Mucosa of stomach (tissue), 1 donor: ENCODE measurements around the gene SYT9.
"Not testable (repeated sequence)": the region's sequence is repeated elsewhere in the genome, so short reads cannot be mapped to it uniquely, and the experiment has no call there.

Experiments used
- H3K27me3 ChIP-seq: one replicate; pipeline ENCODE4 v1.7.0; 2013; ENCODE audit warnings: mild to moderate bottlenecking, low read length; ENCODE audit not compliant: control insufficient read depth, insufficient read depth
- H3K36me3 ChIP-seq: one replicate; pipeline ENCODE4 v1.7.0; 2013; ENCODE audit warnings: low read length; ENCODE audit not compliant: control insufficient read depth, insufficient read depth
- H3K4me1 ChIP-seq: one replicate; pipeline ENCODE4 v1.7.0; 2013; ENCODE audit warnings: mild to moderate bottlenecking, low read length; ENCODE audit not compliant: control insufficient read depth, insufficient read depth
- H3K4me3 ChIP-seq: one replicate; pipeline ENCODE4 v1.7.0; 2013; ENCODE audit warnings: low read length
- H3K9ac ChIP-seq: one replicate; pipeline ENCODE4 v1.7.0; 2013; ENCODE audit warnings: mild to moderate bottlenecking, low read length, moderate library complexity
- H3K9me3 ChIP-seq: one replicate; pipeline ENCODE4 v1.7.0; 2013; ENCODE audit warnings: mild to moderate bottlenecking, low read length, moderate library complexity; ENCODE audit not compliant: control insufficient read depth
- donor health status: Pancreatic carcinoma.

Gene SYT9

GRCh38 chr11:7501894-7502293 is 250.2 kb downstream of the SYT9 start:
- Histone ChIP-seq H3K9me3 (no peaks in the 10 kb centered on the region), H3K9ac (no peak overlapping the region), H3K27me3 (no peaks in the 10 kb centered on the region), H3K36me3 (no peaks in the 10 kb centered on the region), H3K4me1 (no peaks in the 10 kb centered on the region), H3K4me3 (no peak overlapping the region)

DNA sequence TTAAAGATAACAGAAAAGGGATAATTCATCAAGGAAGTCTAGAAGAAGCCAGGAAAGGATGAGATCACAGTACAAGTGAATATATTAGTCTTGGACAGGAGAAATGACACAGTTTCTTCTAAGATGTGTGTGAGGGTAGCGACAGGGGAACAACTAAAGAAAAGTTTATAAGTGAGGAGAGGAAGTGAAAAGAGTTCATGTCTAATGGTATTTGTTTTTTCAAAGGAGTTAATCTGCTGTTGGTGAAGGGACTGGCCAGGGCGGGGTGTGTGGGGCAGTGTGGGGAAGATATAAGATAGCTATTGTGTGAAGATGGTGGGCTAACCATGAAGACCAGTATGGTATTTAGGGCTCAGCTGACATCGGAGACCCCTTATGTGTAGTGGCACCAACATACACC is 254.5 kb downstream of the SYT9 start:
- no peaks in the 10 kb centered on the region for H3K27me3 ChIP-seq
- H3K4me3 ChIP-seq: no peak overlapping the region
- H3K9ac ChIP-seq: no peak overlapping the region
- H3K36me3 ChIP-seq: no peaks in the 10 kb centered on the region
- H3K9me3 ChIP-seq: no peaks in the 10 kb centered on the region
- H3K4me1 ChIP-seq: peaks cover under 1% of the 10 kb centered on the region

DNA sequence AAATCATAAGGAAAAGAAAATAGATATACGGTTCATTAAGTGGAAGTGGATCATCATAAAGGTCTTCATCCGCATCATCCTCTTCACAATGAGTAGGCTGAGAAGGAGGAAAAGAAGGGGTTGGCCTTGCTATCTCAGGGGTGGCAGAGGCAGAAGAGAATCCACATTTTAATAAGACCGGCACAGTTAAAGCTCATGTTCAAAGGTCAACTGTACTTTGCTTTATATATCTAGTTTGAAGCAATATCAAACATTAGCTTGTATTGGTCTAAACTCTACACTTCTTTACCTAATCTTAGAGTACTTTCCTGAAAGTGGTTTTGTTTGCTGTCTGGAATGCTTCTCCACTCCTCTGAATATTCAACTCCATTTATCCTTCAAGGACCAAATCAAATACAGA is 256.4 kb downstream of the SYT9 start:
- H3K4me1 ChIP-seq: peaks cover 19% of the 10 kb centered on the region
- no peaks in the 10 kb centered on the region for H3K36me3 ChIP-seq
- no peak overlapping the region for H3K4me3 ChIP-seq
- H3K9me3 ChIP-seq: no peaks in the 10 kb centered on the region
- no peaks in the 10 kb centered on the region for H3K27me3 ChIP-seq
- no peak overlapping the region for H3K9ac ChIP-seq

- Histone ChIP-seq H3K27me3 (peaks cover 4% of the 10 kb centered on the region), H3K4me1 (peaks cover 24% of the 10 kb centered on the region), H3K4me3 (no peak overlapping the region), H3K9ac (no peak overlapping the region), H3K36me3 (no peaks in the 10 kb centered on the region), H3K9me3 (no peaks in the 10 kb centered on the region)
Observed at GRCh38 chr11:7509966-7510365, 258.3 kb downstream of the SYT9 start.

DNA sequence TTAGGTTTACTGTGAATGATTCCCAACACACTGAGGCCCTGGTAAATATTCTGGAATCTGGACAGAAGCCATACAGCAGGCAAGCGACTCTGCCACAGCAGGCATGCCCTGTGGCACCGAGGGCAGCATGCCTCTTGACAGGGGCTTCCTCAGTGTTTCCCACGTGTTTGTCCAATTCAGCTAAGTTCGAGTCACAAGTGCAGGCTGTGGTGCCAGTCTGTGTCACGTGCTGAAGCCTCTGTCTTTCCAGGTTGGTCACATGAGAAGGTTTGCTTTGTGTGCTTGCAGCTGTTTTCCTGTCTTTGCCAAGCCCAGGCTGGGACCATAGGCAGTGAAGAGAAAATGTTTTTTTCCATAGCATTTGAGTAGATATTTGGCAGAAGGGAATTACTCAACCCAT is 259.7 kb downstream of the SYT9 start:
- Histone ChIP-seq H3K4me3 (no peak overlapping the region), H3K9ac (no peak overlapping the region), H3K36me3 (no peaks in the 10 kb centered on the region), H3K27me3 (peaks cover 4% of the 10 kb centered on the region), H3K4me1 (peaks cover 24% of the 10 kb centered on the region), H3K9me3 (no peaks in the 10 kb centered on the region)

DNA sequence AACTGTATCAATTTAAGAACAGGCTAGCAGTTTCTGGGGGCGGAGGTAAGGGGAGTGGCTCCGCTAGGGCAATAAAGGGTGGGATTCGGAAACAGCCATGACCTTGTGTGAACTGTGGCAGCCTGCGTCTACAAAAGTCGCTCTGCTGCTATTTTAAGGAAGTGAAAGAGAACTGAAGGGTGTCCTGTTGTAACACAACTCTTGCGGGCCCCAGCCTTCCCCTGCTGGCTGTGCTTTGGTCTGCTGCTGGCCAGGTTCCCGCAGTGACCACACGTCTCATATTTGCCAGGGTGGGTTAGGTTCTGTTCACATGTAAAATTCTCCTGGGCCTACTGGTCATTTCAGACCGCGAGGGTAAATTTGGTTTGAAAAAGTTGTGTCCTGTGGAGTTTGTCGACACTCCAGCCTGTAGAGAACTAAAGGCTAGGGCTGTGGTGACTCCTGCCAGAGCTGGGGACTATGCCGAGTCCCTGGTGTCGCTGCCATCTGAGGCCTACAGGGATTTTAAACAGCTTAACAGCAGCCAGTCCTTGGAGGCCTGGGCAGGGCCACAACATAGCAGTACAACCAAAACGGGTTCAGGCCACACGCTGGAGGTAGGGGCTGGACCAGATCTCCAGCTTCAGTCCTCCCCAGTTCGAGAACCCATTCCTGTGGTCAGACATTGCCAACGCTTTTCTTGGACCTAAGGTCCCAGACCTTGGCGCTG is 261.0 kb downstream of the SYT9 start:
- peaks cover 24% of the 10 kb centered on the region for H3K4me1 ChIP-seq
- no peaks in the 10 kb centered on the region for H3K9me3 ChIP-seq
- no peaks in the 10 kb centered on the region for H3K36me3 ChIP-seq
- H3K9ac ChIP-seq: peak overlapping the region; percentile 79
- H3K27me3 ChIP-seq: peaks cover 4% of the 10 kb centered on the region
- peak overlapping the region; percentile 93 for H3K4me3 ChIP-seq

DNA sequence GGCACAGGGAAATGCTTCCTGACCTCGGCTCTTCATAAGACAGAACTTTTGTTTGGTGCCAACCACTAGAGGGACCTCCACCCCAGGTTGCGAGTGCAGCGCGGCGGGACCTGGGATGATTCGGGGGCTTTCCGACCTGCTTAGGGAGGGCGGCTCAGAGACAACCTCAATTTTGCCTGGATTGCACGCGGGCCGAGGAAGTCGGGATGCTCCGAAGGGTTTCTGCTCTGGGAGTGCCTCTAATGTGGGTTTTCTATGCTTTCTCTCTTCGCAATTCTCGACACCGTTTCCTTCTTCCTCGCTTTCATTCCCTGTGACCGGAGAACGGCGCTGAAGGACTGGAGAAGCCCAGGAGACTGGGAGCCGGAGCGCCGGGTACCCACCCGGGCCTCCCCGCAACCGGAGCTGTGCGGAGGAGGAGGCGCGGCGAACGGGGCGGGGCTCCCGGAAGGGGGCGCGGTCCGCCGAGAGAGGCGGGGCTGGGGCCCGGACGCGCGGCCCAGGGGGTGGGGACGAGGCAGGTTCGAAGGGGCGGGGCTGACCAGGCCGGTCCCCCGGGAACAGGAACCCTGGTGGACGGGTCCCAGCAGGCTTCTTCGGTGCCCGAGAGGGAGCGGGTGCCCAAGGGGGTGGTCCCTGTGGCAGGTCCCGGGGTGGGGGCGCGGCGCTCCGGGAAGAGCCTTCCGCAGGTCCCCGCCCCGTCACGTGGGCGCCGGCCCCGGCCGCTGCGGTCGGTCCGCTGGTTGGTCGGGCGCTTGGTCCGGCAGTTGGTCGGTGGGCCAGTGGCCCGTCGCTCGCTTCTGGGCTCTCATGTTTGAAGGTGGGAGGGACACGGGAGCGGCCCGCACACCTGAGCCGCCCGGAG is 261.8 kb downstream of the SYT9 start, which contains the start of gene PPFIBP2:
TSS of gene PPFIBP2 (plus strand) at position 766 of the 865 bp plus-strand sequence. CDS start 35,477 bp downstream, outside the sequence.
- H3K4me3 ChIP-seq: peak within 1 kb of the TSS; percentile 93
- H3K9ac ChIP-seq: peak within 1 kb of the TSS; percentile 79
- H3K27me3 ChIP-seq: peaks cover 4% of the 10 kb centered on the region

GRCh38 chr11:7514099-7514591 is 262.4 kb downstream of the SYT9 start:
- H3K27me3 ChIP-seq: peaks cover 4% of the 10 kb centered on the region
- peaks cover 24% of the 10 kb centered on the region for H3K4me1 ChIP-seq
- H3K4me3 ChIP-seq: peak overlapping the region; percentile 93
- H3K9ac ChIP-seq: peak overlapping the region; percentile 79
- H3K36me3 ChIP-seq: no peaks in the 10 kb centered on the region
- H3K9me3 ChIP-seq: no peaks in the 10 kb centered on the region

More for the DNA sequence above, 261.8 kb downstream of the SYT9 start, which contains the start of gene PPFIBP2:
- Histone ChIP-seq H3K36me3 (no peaks in the 10 kb centered on the region), H3K9me3 (no peaks in the 10 kb centered on the region), H3K4me1 (peaks cover 24% of the 10 kb centered on the region)

DNA sequence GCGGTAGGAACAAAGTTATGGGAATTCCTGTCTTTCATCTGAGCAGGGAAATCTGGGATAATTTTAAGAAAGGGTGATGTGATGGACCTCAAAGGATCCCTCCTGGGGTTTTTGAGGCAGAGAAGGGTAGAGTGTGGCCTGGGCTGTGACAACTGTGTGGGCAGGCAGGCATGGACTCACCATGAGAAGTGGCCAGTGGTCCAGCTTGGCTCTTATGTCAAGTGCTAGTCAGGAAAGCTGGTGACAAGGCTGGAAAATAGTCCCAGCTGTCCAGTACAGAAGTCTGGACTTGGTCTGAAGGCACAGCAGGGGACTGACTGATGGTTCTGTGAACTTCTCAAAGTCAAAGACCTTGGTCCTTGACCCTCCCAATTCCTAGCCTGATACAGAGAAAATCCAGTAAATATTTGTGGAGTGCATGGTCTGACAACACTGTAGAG is 263.8 kb downstream of the SYT9 start:
- H3K27me3 ChIP-seq: peaks cover 4% of the 10 kb centered on the region
- H3K4me1 ChIP-seq: peaks cover 24% of the 10 kb centered on the region
- no peaks in the 10 kb centered on the region for H3K36me3 ChIP-seq
- no peak overlapping the region for H3K9ac ChIP-seq
- H3K9me3 ChIP-seq: no peaks in the 10 kb centered on the region
- no peak overlapping the region for H3K4me3 ChIP-seq

DNA sequence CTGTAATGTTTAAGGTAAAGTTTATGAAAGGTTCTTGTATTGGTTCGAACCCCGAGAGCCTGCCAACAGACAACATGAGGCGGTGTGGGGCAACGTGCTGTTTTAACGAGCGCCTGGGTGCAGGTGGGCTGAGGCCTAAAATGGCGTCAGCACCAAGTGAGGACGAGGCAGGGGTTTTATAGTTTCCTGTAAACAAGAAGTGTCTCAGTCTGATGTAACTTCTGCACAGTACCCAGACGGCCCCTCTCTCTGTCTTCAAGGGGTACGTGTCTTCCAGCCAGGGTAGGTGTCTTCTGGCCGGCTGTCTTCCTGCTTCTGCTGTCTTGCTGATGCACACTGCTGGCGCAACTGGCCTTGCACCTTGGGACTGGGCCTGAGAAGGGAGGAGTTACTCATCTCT is 264.8 kb downstream of the SYT9 start:
- Histone ChIP-seq H3K9me3 (no peaks in the 10 kb centered on the region), H3K9ac (no peak overlapping the region), H3K36me3 (no peaks in the 10 kb centered on the region), H3K4me1 (peaks cover 22% of the 10 kb centered on the region), H3K4me3 (no peak overlapping the region), H3K27me3 (peaks cover 4% of the 10 kb centered on the region)

- H3K27me3 ChIP-seq, H3K4me1 ChIP-seq, H3K9ac ChIP-seq, H3K36me3 ChIP-seq, H3K4me3 ChIP-seq, H3K9me3 ChIP-seq: not testable (repeated sequence)
Observed at GRCh38 chr11:7517743-7518142, 266.0 kb downstream of the SYT9 start.
